MM.1S (cell line): Measurements from ENCODE around the gene PRKCE.

ENCODE experiments used
- EZH2 ChIP-seq: fragments of 300-600 bp; sonication (generic); optimal IDR thresholded peaks from 2 replicates; pipeline ENCODE3; 2017; ENCODE audit warnings: low read depth, mild to moderate bottlenecking, antibody characterized with exemption, low read length, mixed read lengths
- EZH2phosphoT487 ChIP-seq: fragments of 300-600 bp; sonication (generic); IDR thresholded peaks from 2 replicates; pipeline ENCODE4 v1.6.1; 2018; ENCODE audit warnings: antibody characterized with exemption, low read length
- TF ChIP-seq, protein P1 (sequence below): fragments of 300-600 bp; sonication (generic); IDR thresholded peaks from 2 replicates; pipeline ENCODE4 v1.5.1; 2016; ENCODE audit warnings: antibody characterized with exemption, low read length, mixed read lengths

DNA sequence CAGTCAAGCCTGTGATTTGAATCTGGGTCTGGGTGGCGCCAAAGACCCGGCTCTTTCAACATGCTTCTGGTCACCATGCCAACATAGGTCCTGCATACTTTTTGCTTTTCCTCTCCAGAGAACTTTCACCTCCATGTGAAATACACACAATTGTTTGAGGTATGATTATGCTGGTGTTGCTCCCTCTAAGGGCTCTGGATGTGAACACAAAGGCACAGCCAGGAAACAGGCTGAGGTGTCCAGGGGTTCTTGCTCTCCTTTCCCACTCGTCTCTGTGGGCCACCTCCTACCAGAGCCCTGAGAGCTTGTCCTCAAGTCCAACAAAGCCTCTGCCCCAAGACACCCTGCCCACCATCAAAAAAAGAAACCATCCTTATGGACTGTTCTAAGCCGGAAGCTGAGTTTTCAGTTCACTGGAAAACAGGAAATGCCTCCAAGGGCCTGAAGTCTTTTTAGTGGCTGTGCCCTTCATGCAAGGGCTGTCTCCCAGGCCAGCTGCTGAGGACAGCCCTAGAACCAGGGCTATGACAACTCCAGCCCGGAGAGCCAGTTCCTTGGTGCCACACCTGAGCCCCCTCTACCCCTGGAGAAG lies 545.5 kb downstream of the PRKCE start:
- TF ChIP-seq, protein P1, sequence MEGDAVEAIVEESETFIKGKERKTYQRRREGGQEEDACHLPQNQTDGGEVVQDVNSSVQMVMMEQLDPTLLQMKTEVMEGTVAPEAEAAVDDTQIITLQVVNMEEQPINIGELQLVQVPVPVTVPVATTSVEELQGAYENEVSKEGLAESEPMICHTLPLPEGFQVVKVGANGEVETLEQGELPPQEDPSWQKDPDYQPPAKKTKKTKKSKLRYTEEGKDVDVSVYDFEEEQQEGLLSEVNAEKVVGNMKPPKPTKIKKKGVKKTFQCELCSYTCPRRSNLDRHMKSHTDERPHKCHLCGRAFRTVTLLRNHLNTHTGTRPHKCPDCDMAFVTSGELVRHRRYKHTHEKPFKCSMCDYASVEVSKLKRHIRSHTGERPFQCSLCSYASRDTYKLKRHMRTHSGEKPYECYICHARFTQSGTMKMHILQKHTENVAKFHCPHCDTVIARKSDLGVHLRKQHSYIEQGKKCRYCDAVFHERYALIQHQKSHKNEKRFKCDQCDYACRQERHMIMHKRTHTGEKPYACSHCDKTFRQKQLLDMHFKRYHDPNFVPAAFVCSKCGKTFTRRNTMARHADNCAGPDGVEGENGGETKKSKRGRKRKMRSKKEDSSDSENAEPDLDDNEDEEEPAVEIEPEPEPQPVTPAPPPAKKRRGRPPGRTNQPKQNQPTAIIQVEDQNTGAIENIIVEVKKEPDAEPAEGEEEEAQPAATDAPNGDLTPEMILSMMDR: no peak
- TF ChIP-seq EZH2 (no peak), EZH2phosphoT487 (no peak)
